Measurements from ENCODE around the gene GPR179.

The GPR179 gene

GRCh38 chr17:38363016-38363415 is 19.3 kb upstream of the GPR179 start:
- TF ChIP-seq CTCF (IDR thresholded peaks at IDR 0.05; ENCODE audit: poor library complexity, severe bottlenecking): no peak
- ATAC-seq (ENCODE audit: low read depth) (no peak), DNase-seq (ENCODE audit: low spot score) (no peak)
- peaks cover 16% of the 10 kb centered on the region for H3K36me3 ChIP-seq (ENCODE audit: low read depth)
- no peak overlapping the region for H3K4me3 ChIP-seq (ENCODE audit: severe bottlenecking)
- H3K27me3 ChIP-seq (ENCODE audit: insufficient read depth, poor library complexity, severe bottlenecking): no peaks in the 10 kb centered on the region
- H3K27ac ChIP-seq (ENCODE audit: poor library complexity, severe bottlenecking): no peak overlapping the region
- peaks cover 2% of the 10 kb centered on the region for H3K4me1 ChIP-seq (ENCODE audit: insufficient read depth, poor library complexity, severe bottlenecking)
- no peaks in the 10 kb centered on the region for H3K9me3 ChIP-seq (ENCODE audit: severe bottlenecking)

GRCh38 chr17:38361694-38362465 is 18.1 kb upstream of the GPR179 start:
- H3K36me3 ChIP-seq (ENCODE audit: low read depth): peaks cover 5% of the 10 kb centered on the region
- H3K9me3 ChIP-seq (ENCODE audit: severe bottlenecking): no peaks in the 10 kb centered on the region
- no peaks in the 10 kb centered on the region for H3K27me3 ChIP-seq (ENCODE audit: insufficient read depth, poor library complexity, severe bottlenecking)
- no peak for DNase-seq (ENCODE audit: low spot score)
- ATAC-seq (ENCODE audit: low read depth): peak; percentile 88
- peaks cover 2% of the 10 kb centered on the region for H3K4me1 ChIP-seq (ENCODE audit: insufficient read depth, poor library complexity, severe bottlenecking)
- peak overlapping the region; percentile 4 for H3K27ac ChIP-seq (ENCODE audit: poor library complexity, severe bottlenecking)
- no peak overlapping the region for H3K4me3 ChIP-seq (ENCODE audit: severe bottlenecking)
- no peak for TF ChIP-seq CTCF (IDR thresholded peaks at IDR 0.05; ENCODE audit: poor library complexity, severe bottlenecking)

- no peak for DNase-seq (ENCODE audit: low spot score)
- TF ChIP-seq CTCF (IDR thresholded peaks at IDR 0.05; ENCODE audit: poor library complexity, severe bottlenecking): no peak
Observed at GRCh38 chr17:38358586-38359513, 15.1 kb upstream of the GPR179 start.

GRCh38 chr17:38357486-38358123 is 13.8 kb upstream of the GPR179 start:
- DNase-seq (ENCODE audit: low spot score) (no peak), ATAC-seq (ENCODE audit: low read depth) (no peak)
- Histone ChIP-seq H3K9me3 (ENCODE audit: severe bottlenecking) (no peaks in the 10 kb centered on the region), H3K4me1 (ENCODE audit: insufficient read depth, poor library complexity, severe bottlenecking) (peaks cover 2% of the 10 kb centered on the region), H3K36me3 (ENCODE audit: low read depth) (no peaks in the 10 kb centered on the region), H3K4me3 (ENCODE audit: severe bottlenecking) (no peak overlapping the region), H3K27ac (ENCODE audit: poor library complexity, severe bottlenecking) (no peak overlapping the region), H3K27me3 (ENCODE audit: insufficient read depth, poor library complexity, severe bottlenecking) (no peaks in the 10 kb centered on the region)
- no peak for TF ChIP-seq CTCF (IDR thresholded peaks at IDR 0.05; ENCODE audit: poor library complexity, severe bottlenecking)

More at GRCh38 chr17:38358586-38359513, 15.1 kb upstream of the GPR179 start:
- H3K9me3 ChIP-seq (ENCODE audit: severe bottlenecking): no peaks in the 10 kb centered on the region
- no peak overlapping the region for H3K4me3 ChIP-seq (ENCODE audit: severe bottlenecking)
- H3K27me3 ChIP-seq (ENCODE audit: insufficient read depth, poor library complexity, severe bottlenecking): no peaks in the 10 kb centered on the region
- peaks cover 2% of the 10 kb centered on the region for H3K4me1 ChIP-seq (ENCODE audit: insufficient read depth, poor library complexity, severe bottlenecking)
- no peaks in the 10 kb centered on the region for H3K36me3 ChIP-seq (ENCODE audit: low read depth)
- H3K27ac ChIP-seq (ENCODE audit: poor library complexity, severe bottlenecking): no peak overlapping the region
- no peak for ATAC-seq (ENCODE audit: low read depth)

Data from RWPE2 (cell line).